ENCODE measurements around the gene EPOP. TPM values are rescaled to one million over a fixed set of nuclear protein-coding genes. Genes with fewer than 3 reads are reported as not detected.

The EPOP gene
- total and polyA plus RNA-seq, 2 of the 13 experiments (the other 11 are each of a cell fraction or from before 2014, with no cell fraction given) = 14.7 to 37.8 TPM

- TF ChIP-seq ZNF451 (CRISPR knock-in tag; IDR thresholded peaks at IDR 0.05) (no peak), BORCS8-MEF2B (CRISPR knock-in tag; IDR thresholded peaks at IDR 0.05) (no peak), ZNF234 (CRISPR knock-in tag; conservative IDR thresholded peaks at IDR 0.05) (no peak), U2AF1 (optimal IDR thresholded peaks at IDR 0.05; ENCODE audit: low read depth, low read length) (peak; percentile 21), ZBTB44 (CRISPR knock-in tag; IDR thresholded peaks at IDR 0.05) (no peak), KLF12 (CRISPR knock-in tag; IDR thresholded peaks at IDR 0.05; ENCODE audit: borderline replicate concordance) (peak; percentile 17; the same call in 1 of the 2 replicates), RARG (CRISPR knock-in tag; IDR thresholded peaks at IDR 0.05; ENCODE audit: low read depth) (no peak), RBAK (CRISPR knock-in tag; IDR thresholded peaks at IDR 0.05) (no peak), TRIM22 (IDR thresholded peaks at IDR 0.05) (no peak), DR1 (CRISPR knock-in tag; IDR thresholded peaks at IDR 0.05) (no peak), ZNF260 (CRISPR knock-in tag; IDR thresholded peaks at IDR 0.05; ENCODE audit: borderline replicate concordance, low read depth) (no peak), SAFB2 (CRISPR knock-in tag; IDR thresholded peaks at IDR 0.05; ENCODE audit: borderline replicate concordance, low read depth) (no peak), RNF219 (CRISPR knock-in tag; IDR thresholded peaks at IDR 0.05) (no peak), GMEB2 (CRISPR knock-in tag; IDR thresholded peaks at IDR 0.05; ENCODE audit: low read depth) (no peak), ZNF737 (CRISPR knock-in tag; IDR thresholded peaks at IDR 0.05; ENCODE audit: borderline replicate concordance) (no peak), ZNF124 (CRISPR knock-in tag; IDR thresholded peaks at IDR 0.05) (no peak), KLF11 (CRISPR knock-in tag; IDR thresholded peaks at IDR 0.05) (no peak), ZSCAN31 (CRISPR knock-in tag; IDR thresholded peaks at IDR 0.05; ENCODE audit: low read depth) (no peak), ZMYM3 (CRISPR knock-in tag; IDR thresholded peaks at IDR 0.05) (no peak), KDM5A (IDR thresholded peaks at IDR 0.05; ENCODE audit: borderline replicate concordance, low read length) (no peak; the same call in 1 of the 2 replicates), FOXP1 (IDR thresholded peaks at IDR 0.05) (no peak), FOXP1 (CRISPR knock-in tag; IDR thresholded peaks at IDR 0.05) (peak; percentile 46), REPIN1 (CRISPR knock-in tag; IDR thresholded peaks at IDR 0.05; ENCODE audit: borderline replicate concordance, low read depth) (no peak), ZBTB3 (CRISPR knock-in tag; IDR thresholded peaks at IDR 0.05; ENCODE audit: borderline replicate concordance, low read depth) (no peak)
Measured at GRCh38 chr17:38705803-38706504, 31.2 kb upstream of the EPOP start (continued).
